Measurements from ENCODE around the gene MDFI. TPM values are rescaled to one million over a fixed set of nuclear protein-coding genes. Genes with fewer than 3 reads are reported as not detected.
A peak's percentile ranks its signal among the peaks of the same experiment; 100 is the strongest.

Gene MDFI
- polyA plus RNA-seq, 2 of the 4 experiments (the other 2 are of a cell fraction), result 0.06 to 0.30 TPM

- H3K27ac ChIP-seq, result peak overlapping the region in 1 of 2 experiments; percentile 34; a peak in 2 of 6 replicates
- ATAC-seq (peak in 1 of 2 experiments; percentile 37; a peak in 2 of 6 replicates), DNase-seq (ENCODE audit: low read depth in 1 of 2, low spot score in 1 of 2) (no peak), FAIRE-seq (no peak)
- ChIA-PET POLR2A (interaction anchor here (1.2 kb wide), 1 partner anchor 81 kb away, joined by 6 read pairs; no protein-coding TSS in a partner anchor), CTCF (interaction anchor here (0.6 to 11.5 kb wide), 53 partner anchors 8 to 647 kb away, joined by 3 to 214 read pairs (median 4); partner anchors contain the start of gene PRICKLE4)
- 0 out of 3 replicates have a peak, but pooled peaks cover 3% of the 10 kb centered on the region for H3K4me1 ChIP-seq
- peak overlapping the region; percentile 49; the same call in 2 of the 3 replicates for H3K4me2 ChIP-seq
- no peak overlapping the region for H3K4me3 ChIP-seq
- no CpG with 5 or more reads among the region's 18 CpGs for WGBS (ENCODE audit: missing lambda C conversion rate)
- no peaks in the 10 kb centered on the region for H3K9me3 ChIP-seq
- no peak for TF ChIP-seq NFE2L2 (conservative IDR thresholded peaks at IDR 0.05; ENCODE audit: low read length)
- no peak for TF ChIP-seq ZC3H11A (IDR thresholded peaks at IDR 0.05)
- no peak for TF ChIP-seq SMC3 (IDR thresholded peaks at IDR 0.05)
Observed at GRCh38 chr6:41683273-41683522, 44.9 kb downstream of the MDFI start.

GRCh38 chr6:41683523-41684310, 45.4 kb downstream of the MDFI start:
- peak; percentile 53 to 65 for DNase-seq (ENCODE audit: low read depth in 1 of 2, low spot score in 1 of 2)
- ChIA-PET POLR2A (interaction anchor here (1.2 kb wide), 1 partner anchor 81 kb away, joined by 6 read pairs; no protein-coding TSS in a partner anchor), CTCF (interaction anchor here (0.6 to 11.5 kb wide), 68 partner anchors 9 to 648 kb away, joined by 3 to 214 read pairs (median 4); partner anchors contain the start of genes PRICKLE4 and TOMM6)
- 0% methylated on average over 2 of the region's 38 CpGs for WGBS (ENCODE audit: missing lambda C conversion rate)
- no peak overlapping the region for H3K4me3 ChIP-seq
- FAIRE-seq, result no peak
- ATAC-seq, result peak; percentile 84 to 90
- peak; percentile 81 for TF ChIP-seq SMC3 (IDR thresholded peaks at IDR 0.05)
- TF ChIP-seq EHF (CRISPR knock-in tag; IDR thresholded peaks at IDR 0.05), result no peak
- TF ChIP-seq CTCF (IDR thresholded peaks at IDR 0.05), result peak; percentile 74
- peak; percentile 75 to 83 for TF ChIP-seq RAD21 (conservative IDR thresholded peaks at IDR 0.05 in 1 of 2, IDR thresholded peaks at IDR 0.05 in 1 of 2)
- TF ChIP-seq HEYL (CRISPR knock-in tag; IDR thresholded peaks at IDR 0.05), result no peak
- 0 out of 3 replicates have a peak, but pooled peaks cover 3% of the 10 kb centered on the region for H3K4me1 ChIP-seq
- no peaks in the 10 kb centered on the region for H3K9me3 ChIP-seq
- peak overlapping the region; percentile 49; the same call in 2 of the 3 replicates for H3K4me2 ChIP-seq
- peak overlapping the region in 1 of 2 experiments; percentile 56; a peak in 2 of 6 replicates for H3K27ac ChIP-seq

DNA sequence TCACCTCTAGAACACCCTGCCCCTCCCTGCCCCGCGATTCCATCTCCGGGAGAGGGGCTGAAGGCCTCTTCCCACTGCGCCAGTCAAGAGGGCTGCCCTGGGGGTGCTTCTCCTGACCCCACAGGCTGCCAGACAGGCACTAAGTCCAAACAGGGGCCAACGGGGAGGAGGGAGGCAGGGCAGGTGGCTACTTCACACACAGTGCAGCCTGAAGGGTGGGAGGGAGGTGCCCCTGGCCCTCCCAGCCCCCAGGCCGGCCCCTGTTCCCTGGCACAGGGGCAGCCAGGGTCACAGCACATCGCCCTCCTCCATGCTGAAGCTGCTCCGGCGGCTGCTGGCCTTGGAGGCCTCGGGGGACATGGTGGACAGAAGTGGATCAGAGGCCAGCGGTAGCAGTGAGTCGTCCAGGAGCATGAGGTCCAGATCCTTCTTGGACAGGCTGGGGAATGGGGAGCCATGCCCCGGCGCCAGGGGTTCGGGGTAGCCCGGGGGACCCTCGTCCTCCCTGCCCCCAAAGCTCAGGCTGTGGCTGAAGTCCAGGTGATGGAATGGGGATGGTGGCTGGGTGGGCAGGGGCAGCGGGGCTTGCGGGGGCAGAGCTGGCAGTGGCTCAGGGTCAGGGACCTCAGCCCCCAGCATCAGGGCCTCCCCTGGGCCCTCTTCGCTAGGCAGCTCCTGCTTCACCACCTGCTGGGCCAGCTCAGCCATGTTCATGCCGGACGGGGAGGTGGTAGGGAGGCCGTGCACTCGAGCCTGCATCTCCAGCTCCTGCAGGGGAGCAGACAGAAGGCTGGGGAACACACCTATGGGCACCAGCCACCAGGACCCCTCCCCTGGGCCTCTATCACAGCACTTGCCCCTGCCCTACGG, 46.3 kb downstream of the MDFI start:
- DNase-seq (ENCODE audit: low read depth in 1 of 2, low spot score in 1 of 2), result no peak
- TF ChIP-seq HOXB13 (CRISPR knock-in tag; IDR thresholded peaks at IDR 0.05; ENCODE audit: low read depth) (no peak), HOXB5 (CRISPR knock-in tag; IDR thresholded peaks at IDR 0.05) (no peak), HEYL (CRISPR knock-in tag; IDR thresholded peaks at IDR 0.05) (no peak), JUN (IDR thresholded peaks at IDR 0.05) (no peak), RAD21 (conservative IDR thresholded peaks at IDR 0.05 in 1 of 2, IDR thresholded peaks at IDR 0.05 in 1 of 2) (no peak), GATA3 (IDR thresholded peaks at IDR 0.05; ENCODE audit: borderline replicate concordance) (no peak), EHF (CRISPR knock-in tag; IDR thresholded peaks at IDR 0.05) (no peak), SREBF2 (IDR thresholded peaks at IDR 0.05) (no peak), CTCF (IDR thresholded peaks at IDR 0.05) (no peak)
- TF ChIP-seq, protein P1, sequence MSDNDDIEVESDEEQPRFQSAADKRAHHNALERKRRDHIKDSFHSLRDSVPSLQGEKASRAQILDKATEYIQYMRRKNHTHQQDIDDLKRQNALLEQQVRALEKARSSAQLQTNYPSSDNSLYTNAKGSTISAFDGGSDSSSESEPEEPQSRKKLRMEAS (IDR thresholded peaks at IDR 0.05), result no peak
- TF ChIP-seq, protein P2, sequence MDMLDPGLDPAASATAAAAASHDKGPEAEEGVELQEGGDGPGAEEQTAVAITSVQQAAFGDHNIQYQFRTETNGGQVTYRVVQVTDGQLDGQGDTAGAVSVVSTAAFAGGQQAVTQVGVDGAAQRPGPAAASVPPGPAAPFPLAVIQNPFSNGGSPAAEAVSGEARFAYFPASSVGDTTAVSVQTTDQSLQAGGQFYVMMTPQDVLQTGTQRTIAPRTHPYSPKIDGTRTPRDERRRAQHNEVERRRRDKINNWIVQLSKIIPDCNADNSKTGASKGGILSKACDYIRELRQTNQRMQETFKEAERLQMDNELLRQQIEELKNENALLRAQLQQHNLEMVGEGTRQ (IDR thresholded peaks at IDR 0.05), result no peak
- Histone ChIP-seq H3K27ac (no peak overlapping the region), H3K4me1 (peaks cover 4% of the 10 kb centered on the region; the same call in 1 of the 3 replicates), H3K9me3 (no peaks in the 10 kb centered on the region), H3K4me2 (no peak overlapping the region), H3K4me3 (no peak overlapping the region)
- WGBS (ENCODE audit: missing lambda C conversion rate), result 80% methylated on average over 7 of the region's 25 CpGs
- POLR2A ChIA-PET, result interaction anchor here (0.6 kb wide), 1 partner anchor 84 kb away, joined by 3 read pairs; no protein-coding TSS in a partner anchor
- CTCF ChIA-PET, result interaction anchor here (0.6 to 11.5 kb wide), 43 partner anchors 9 to 407 kb away, joined by 3 to 214 read pairs (median 5); partner anchors contain the start of genes PRICKLE4 and TOMM6
- no peak for ATAC-seq
- FAIRE-seq, result no peak
